ENCODE results near the gene WDR83.
"Not testable (repeated sequence)": the region's sequence is repeated elsewhere in the genome, so short reads cannot be mapped to it uniquely, and the experiment has no call there.

WDR83 gene

DNA sequence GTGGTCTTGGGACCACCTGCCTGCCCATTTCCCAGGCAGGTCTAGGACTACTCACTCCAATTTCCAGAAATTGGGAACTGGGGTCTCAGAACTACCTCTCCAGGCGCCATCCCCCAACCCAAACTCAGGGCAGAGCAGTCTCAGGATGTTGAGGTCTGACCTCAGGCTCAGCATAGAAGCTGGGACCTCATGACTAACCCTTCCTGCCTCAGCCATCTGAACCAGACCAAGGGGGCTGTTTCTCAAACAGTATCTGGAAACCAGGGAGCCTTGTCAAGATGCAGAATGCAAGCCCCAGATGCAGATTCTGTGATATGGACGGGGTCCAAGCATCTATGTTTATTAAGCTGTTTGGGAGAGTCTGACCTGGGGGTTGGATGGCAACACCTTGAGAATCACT, 28.5 kb downstream of the WDR83 start:
- no peak overlapping the region for H3K4me3 ChIP-seq (replicated peaks in 1 of 2; ENCODE audit: low read depth in 2 of 2, low read length in 2 of 2)
- DNase-seq (ENCODE audit: low read depth in 2 of 2) = no peak
- TF ChIP-seq, protein P1, sequence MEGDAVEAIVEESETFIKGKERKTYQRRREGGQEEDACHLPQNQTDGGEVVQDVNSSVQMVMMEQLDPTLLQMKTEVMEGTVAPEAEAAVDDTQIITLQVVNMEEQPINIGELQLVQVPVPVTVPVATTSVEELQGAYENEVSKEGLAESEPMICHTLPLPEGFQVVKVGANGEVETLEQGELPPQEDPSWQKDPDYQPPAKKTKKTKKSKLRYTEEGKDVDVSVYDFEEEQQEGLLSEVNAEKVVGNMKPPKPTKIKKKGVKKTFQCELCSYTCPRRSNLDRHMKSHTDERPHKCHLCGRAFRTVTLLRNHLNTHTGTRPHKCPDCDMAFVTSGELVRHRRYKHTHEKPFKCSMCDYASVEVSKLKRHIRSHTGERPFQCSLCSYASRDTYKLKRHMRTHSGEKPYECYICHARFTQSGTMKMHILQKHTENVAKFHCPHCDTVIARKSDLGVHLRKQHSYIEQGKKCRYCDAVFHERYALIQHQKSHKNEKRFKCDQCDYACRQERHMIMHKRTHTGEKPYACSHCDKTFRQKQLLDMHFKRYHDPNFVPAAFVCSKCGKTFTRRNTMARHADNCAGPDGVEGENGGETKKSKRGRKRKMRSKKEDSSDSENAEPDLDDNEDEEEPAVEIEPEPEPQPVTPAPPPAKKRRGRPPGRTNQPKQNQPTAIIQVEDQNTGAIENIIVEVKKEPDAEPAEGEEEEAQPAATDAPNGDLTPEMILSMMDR (IDR thresholded peaks at IDR 0.05; ENCODE audit: low read depth, low read length) = no peak

DNA sequence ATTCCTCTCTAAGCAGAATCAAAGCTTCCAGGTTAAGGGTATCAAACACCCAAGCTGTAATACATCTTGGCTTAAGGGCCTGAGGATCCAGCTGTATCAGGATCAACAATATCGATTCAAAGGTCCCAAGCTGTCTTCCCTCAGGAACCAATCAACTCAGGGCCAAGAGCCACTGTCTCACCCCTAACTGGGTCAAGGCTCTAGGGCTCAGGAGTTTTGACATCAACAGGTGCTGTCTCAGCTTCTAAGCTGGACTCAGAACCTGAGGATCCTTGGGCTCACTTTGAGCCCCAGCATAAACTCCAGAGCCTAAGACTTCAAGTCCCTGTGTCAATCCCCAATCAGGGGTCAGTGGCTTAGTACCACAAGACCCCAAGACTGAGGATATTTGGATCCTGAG, 28.9 kb downstream of the WDR83 start:
- TF ChIP-seq, protein P1 (IDR thresholded peaks at IDR 0.05; ENCODE audit: low read depth, low read length) = no peak
- no peak for DNase-seq (ENCODE audit: low read depth in 2 of 2)
- peak overlapping the region; percentile 92 to 93 for H3K4me3 ChIP-seq (replicated peaks in 1 of 2; ENCODE audit: low read depth in 2 of 2, low read length in 2 of 2)

DNA sequence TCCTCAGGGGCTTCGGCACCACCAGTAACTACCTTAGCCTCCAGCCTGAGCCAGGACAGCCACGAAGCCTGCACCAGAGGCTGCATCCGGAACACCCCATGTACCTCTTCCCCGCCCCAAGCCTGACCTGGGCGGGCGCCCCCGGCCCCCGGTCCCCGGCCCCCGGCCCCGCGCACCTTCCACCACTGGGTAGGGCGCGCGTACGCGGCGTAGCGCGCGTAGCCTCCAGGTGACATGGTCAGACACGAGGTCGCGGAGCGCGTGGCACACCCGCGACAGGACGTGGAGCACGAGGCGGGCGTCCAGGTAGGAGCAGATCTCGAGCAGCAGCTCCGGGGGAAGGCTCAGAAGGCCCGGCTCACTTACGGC, 29.4 kb downstream of the WDR83 start:
- H3K4me3 ChIP-seq (replicated peaks in 1 of 2; ENCODE audit: low read depth in 2 of 2, low read length in 2 of 2) = peak overlapping the region; percentile 92 to 93
- no peak for DNase-seq (ENCODE audit: low read depth in 2 of 2)
- TF ChIP-seq, protein P1 (IDR thresholded peaks at IDR 0.05; ENCODE audit: low read depth, low read length) = no peak

DNA sequence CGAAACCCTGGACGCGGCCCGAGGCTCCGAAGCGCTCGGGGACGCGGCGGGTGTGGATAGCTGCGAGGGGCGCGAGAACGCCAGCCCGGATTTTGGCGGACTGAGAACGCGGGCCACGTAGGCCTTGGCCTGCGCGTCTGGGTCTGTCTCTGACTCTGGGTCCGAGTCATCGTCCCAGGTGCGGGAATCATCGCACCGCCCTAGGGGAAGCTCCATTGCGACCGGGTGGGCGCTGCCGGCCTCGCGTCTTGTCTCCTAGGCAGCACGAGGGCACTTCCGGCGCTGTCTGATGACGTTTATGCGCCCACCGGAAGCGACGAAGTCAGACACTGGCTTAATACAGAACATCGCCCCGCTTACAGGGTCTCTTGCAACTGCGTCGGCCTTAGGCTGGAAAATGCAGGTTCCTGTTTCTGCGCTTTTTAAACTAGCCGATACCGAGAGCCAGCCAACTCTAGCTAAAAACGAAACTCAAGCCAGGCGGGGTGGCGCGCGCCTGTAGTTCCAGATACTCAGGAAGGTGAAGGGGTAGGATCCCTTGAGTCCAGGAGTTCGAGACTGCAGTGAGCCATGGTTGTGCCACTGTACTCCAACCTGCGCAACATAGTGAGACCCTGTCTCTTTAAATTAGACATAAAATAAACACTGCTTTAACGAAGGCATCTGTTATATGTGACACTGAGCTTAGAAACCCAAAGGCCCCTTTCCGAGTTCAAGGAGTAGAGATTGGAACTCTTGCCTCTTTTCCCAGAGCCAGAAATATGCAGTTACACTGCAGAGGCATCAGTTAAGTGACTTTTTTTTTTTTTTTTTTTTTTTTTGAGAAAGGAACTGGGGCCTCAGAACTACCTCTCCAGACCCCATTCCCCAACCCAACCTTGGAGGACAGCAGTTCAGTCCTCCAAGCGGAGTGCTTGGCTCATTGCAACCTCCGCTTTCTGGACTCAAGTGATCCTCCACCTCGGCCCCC, 30.0 kb downstream of the WDR83 start, which contains the start of gene FBXW9:
Gene FBXW9 (minus strand): TSS at position 266 of the 970 bp plus-strand sequence. CDS start 50 bp downstream, at position 216.
- peak within 1 kb of the TSS; percentile 92 to 93 for H3K4me3 ChIP-seq (replicated peaks in 1 of 2; ENCODE audit: low read depth in 2 of 2, low read length in 2 of 2)
- TF ChIP-seq, protein P1 (IDR thresholded peaks at IDR 0.05; ENCODE audit: low read depth, low read length) = no peak
- peak; percentile 97 for DNase-seq (ENCODE audit: low read depth in 2 of 2)

DNA sequence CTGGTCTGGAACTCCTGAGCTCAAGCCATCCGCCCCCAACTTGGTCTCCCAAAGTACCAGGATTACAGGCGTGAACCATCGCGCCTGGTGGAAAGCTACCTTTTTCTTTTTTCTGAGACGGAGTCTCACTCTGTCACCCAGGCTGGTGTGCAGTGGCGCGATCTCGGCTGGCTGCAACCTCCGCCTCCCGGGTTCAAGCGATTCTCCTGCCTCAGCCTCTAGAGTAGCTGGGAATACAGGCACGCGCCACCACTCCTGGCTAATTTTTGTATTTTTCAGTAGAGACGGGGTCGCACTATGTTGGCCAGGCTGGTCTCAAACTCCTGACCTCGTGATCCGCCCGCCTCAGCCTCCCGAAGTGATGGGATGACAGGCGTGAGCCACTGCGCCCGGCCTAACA, 30.8 kb downstream of the WDR83 start:
- DNase-seq (ENCODE audit: low read depth in 2 of 2); H3K4me3 ChIP-seq (replicated peaks in 1 of 2; ENCODE audit: low read depth in 2 of 2, low read length in 2 of 2): not testable (repeated sequence)

DNA sequence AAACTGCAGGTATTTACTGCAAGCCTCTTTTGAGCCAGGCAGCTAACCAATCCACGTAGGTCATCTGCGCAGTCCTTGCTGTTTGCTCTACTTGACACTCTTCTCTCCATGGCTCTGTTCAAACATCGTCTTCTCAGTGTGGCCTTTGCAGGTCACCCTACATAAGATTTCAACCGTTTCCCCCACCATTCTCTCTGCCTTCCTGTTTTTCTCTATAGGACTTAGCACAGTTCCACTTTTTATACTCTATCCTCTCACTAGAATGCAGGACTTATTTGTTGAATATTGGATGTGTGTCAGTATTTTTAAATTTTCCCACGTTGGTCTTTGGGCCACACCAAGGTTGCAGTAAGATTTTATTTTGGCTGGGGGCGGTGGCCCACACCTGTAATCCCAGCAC, 31.5 kb downstream of the WDR83 start:
- no peak overlapping the region for H3K4me3 ChIP-seq (replicated peaks in 1 of 2; ENCODE audit: low read depth in 2 of 2, low read length in 2 of 2)
- TF ChIP-seq, protein P1 (IDR thresholded peaks at IDR 0.05; ENCODE audit: low read depth, low read length) = no peak
- no peak for DNase-seq (ENCODE audit: low read depth in 2 of 2)

DNA sequence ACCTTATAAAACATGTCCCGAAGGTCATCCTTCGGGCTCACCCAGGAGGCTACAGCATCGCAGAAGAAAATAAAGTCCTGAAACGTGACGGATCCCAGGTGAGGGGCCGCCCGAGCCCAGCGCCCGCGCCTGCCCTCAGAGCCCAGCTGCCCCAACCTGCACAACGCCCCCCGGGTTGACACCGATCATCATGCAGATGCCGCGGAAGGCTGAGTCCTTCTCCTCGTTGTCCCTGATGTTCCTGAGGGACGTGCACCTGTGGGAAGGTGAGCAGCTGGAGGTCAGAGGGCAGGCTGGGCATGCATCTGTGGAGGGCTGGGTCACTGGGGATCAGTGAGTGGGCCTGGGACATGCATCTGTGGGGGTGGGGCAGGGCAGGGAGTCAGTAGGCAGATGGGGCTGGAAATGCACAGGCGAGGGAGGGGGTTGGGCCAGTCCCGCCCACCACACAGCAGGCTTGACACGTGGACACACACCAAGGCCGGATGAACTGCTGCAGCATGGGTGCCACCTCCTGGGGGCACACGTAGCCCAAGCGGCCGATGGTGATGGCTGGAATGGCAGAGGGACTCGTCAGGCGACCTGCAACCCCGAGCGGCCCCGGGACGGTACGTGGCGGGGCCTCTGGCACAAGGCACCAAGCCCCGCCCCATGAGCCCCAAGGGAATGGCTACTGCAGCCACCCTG, 35.1 kb downstream of the WDR83 start:
- TF ChIP-seq, protein P1 (IDR thresholded peaks at IDR 0.05; ENCODE audit: low read depth, low read length) = no peak

More for the DNA sequence above, 35.1 kb downstream of the WDR83 start:
- H3K4me3 ChIP-seq (replicated peaks in 1 of 2; ENCODE audit: low read depth in 2 of 2, low read length in 2 of 2) = no peak overlapping the region
- no peak for DNase-seq (ENCODE audit: low read depth in 2 of 2)

Data from cardiac fibroblast (primary cell).